Head of caudate nucleus (tissue), 42 donors: ENCODE results near the gene AGPAT3.

Experiments used
- DNase-seq, 42 donors: peaks; one replicate each; pipeline versions ENCODE4 v3.0.0 to v3.0.0-alpha.2; 2020 to 2021; ENCODE audit warnings: mixed read lengths in 7 of 42
- intact Hi-C: fragments of 100-400 bp; cut with DNase I; formaldehyde crosslinking; loops from one replicate; pipeline ENCODE4 v1.15.0; 2022

Gene AGPAT3

GRCh38 chr21:43858806-43859648 is 6.0 kb upstream of the AGPAT3 start:
- DNase-seq: peak in 1 of 42 donors; percentile 5
- intact Hi-C loops: no loop called here

- intact Hi-C loops: no loop called here
- peak in 1 of 42 donors; percentile 3 for DNase-seq
These were observed 5.2 kb upstream of the AGPAT3 start for GRCh38 chr21:43859747-43860214.

GRCh38 chr21:43861706-43862105 is 3.3 kb upstream of the AGPAT3 start:
- peak in 2 of 42 donors; percentile 1 to 10 for DNase-seq
- intact Hi-C loops: no loop called here

- intact Hi-C loops: no loop called here
These were observed 586 bp upstream of the AGPAT3 start for GRCh38 chr21:43864313-43864961.

GRCh38 chr21:43865540-43866259 is 677 bp downstream of the AGPAT3 start:
- DNase-seq: peak in 28 of 42 donors; percentile 26 to 73 (median 44)
- intact Hi-C loops: loop anchor here (5.0 kb wide), 1 partner anchor 57 kb away; no protein-coding TSS in a partner anchor

More at GRCh38 chr21:43864313-43864961, 586 bp upstream of the AGPAT3 start:
- DNase-seq: peak in 20 of 42 donors; percentile 21 to 65 (median 44)

GRCh38 chr21:43866260-43866629 is 1.2 kb downstream of the AGPAT3 start:
- peak in 30 of 42 donors; percentile 30 to 75 (median 46) for DNase-seq
- intact Hi-C loops: loop anchor here (5.0 kb wide), 1 partner anchor 56 kb away; no protein-coding TSS in a partner anchor

GRCh38 chr21:43866659-43867331 is 1.8 kb downstream of the AGPAT3 start:
- DNase-seq: no peak
- intact Hi-C loops: loop anchor here (5.0 kb wide), 1 partner anchor 56 kb away; no protein-coding TSS in a partner anchor

- DNase-seq: no peak
- intact Hi-C loops: loop anchor here (5.0 kb wide), 1 partner anchor 55 kb away; no protein-coding TSS in a partner anchor
These were observed 2.3 kb downstream of the AGPAT3 start for GRCh38 chr21:43867332-43867703.

GRCh38 chr21:43867948-43868347 is 2.9 kb downstream of the AGPAT3 start:
- intact Hi-C loops: loop anchor here (5.0 kb wide), 1 partner anchor 54 kb away; no protein-coding TSS in a partner anchor
- no peak for DNase-seq

- DNase-seq: no peak
- intact Hi-C loops: loop anchor here (5.0 kb wide), 1 partner anchor 54 kb away; no protein-coding TSS in a partner anchor
These were observed 3.4 kb downstream of the AGPAT3 start for GRCh38 chr21:43868461-43868860.

- DNase-seq: peak in 1 of 42 donors; percentile 31
- intact Hi-C loops: loop anchor here (5.0 kb wide), 1 partner anchor 53 kb away; no protein-coding TSS in a partner anchor
These were observed 4.7 kb downstream of the AGPAT3 start for GRCh38 chr21:43869486-43870325.

GRCh38 chr21:43871487-43871886 is 6.5 kb downstream of the AGPAT3 start:
- DNase-seq: no peak
- intact Hi-C loops: no loop called here

GRCh38 chr21:43872531-43873197 is 7.6 kb downstream of the AGPAT3 start:
- intact Hi-C loops: no loop called here
- peak in 1 of 42 donors; percentile 7 for DNase-seq

- no peak for DNase-seq
- intact Hi-C loops: no loop called here
These were observed 8.7 kb downstream of the AGPAT3 start for GRCh38 chr21:43873673-43874072.

GRCh38 chr21:43874085-43874805 is 9.2 kb downstream of the AGPAT3 start:
- DNase-seq: peak in 1 of 42 donors; percentile 10
- intact Hi-C loops: no loop called here

- DNase-seq: no peak
- intact Hi-C loops: no loop called here
These were observed 11.6 kb downstream of the AGPAT3 start for GRCh38 chr21:43876605-43877004.
